ENCODE results near the gene CAMK1.
"Not testable (repeated sequence)": the region's sequence is repeated elsewhere in the genome, so short reads cannot be mapped to it uniquely, and the experiment has no call there.

Gene CAMK1

GRCh38 chr3:9792405-9793160 is 22.8 kb upstream of the CAMK1 start, which contains the start of the genes ARPC4 and TADA3:
ARPC4 (plus strand) TSS chr3:9793082; CDS start chr3:9793122, 40 bp downstream.
TADA3 (minus strand) TSS chr3:9792473; CDS start chr3:9791466, 1,007 bp downstream.
- peak; percentile 91 for DNase-seq

GRCh38 chr3:9791790-9792404 is 22.1 kb upstream of the CAMK1 start:
- DNase-seq = no peak

DNA sequence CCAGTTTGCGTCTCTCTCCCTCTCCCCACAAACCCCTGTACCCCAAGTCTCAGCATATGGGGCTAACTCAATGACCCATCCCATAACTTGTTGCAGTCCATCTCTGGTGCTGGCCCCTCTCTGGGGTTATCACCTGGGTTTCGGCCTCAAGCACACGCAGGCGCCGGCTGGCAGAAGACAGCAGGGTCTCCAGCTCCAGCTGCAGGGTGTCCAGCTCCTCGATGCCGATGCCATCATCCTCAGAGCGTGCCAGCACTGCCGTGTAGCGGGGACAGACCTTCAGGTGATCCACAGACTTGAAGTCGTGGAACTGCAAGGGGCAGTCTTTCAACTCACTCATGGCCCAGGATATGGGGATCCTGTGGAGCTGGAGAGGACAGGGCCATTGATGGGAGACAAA is 21.4 kb upstream of the CAMK1 start:
- no peak for DNase-seq

DNA sequence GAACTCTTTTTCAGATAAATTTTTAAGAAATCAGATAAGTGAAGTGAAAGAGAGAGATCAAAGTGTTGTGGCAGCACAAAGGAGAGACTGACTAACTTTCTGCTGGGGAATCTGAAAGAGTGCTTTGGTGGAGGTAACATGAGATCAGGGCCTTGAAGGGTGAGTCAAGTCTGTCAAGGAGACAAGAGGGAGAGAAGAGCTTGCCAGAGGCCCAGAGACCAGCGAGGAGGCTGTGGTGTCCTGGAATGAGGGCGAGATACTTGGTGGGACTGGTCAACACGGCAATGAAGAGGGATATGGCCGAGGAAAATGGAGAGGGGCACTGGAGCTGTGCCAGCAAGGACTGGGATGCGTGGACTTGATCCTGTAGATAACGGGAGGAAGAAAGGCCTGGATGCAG is 18.0 kb upstream of the CAMK1 start:
- no peak for DNase-seq

DNA sequence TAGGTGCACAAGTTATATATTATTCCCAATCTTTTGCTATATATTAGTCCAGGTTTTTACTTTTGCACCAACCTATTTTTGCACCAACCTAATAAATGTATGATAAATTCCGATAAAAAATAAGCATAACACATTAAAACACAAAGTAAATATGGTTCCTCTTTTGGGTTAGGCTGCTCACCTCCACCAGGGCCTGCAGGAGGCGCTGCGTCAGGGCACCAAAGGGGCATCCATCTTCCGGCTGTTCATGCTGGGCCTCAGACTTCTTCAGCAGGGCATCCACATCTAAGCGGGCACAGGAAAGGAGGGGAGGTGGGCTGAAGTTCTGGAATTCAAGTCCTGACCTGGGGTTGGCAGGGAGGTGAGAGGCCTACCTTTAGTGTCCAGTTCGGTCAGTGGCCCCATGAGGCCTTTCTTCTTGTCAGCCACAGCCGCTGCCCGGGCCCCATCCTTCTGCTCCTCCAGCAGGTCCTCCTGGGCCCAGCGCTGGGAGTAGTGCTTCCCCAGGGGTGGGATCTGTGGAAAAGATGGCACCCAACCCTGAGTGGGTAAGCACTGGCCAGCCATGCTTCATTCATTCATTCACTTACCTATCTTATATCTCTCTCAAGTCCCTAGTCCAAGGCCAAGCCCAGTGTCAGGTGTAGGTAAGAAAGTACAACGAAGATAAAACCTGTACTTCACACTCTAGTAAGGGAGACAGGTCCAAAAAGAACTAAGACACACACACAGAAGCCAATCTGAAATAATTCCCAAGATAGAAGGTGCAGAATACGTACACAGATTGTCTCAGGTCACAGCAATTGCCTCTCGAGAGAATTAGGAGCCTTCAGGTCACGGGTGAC is 17.3 kb upstream of the CAMK1 start:
- no peak for DNase-seq

- DNase-seq = no peak
These were observed 16.5 kb upstream of the CAMK1 start for GRCh38 chr3:9786209-9786739.

DNA sequence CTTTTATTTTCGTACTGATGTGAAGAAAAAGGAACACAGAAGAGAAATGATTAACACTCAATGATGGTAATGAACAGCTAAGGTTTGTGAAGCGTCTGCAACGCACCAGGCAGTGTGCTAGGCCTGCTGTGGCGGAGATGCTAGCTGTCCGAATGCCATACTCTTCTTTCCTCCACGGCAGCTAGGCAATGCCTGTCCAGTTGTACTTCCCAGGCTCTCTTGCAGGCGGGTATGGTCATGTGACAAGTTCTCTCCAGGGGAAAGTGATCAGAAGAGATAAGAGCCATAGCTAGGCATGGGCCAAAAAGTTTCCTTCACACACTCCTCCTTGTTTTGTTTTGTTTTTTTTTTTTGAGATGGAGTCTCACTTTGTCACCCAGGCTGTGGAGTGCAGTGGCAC is 15.9 kb upstream of the CAMK1 start:
- no peak for DNase-seq

GRCh38 chr3:9784965-9785364 is 15.2 kb upstream of the CAMK1 start:
- DNase-seq = no peak

DNA sequence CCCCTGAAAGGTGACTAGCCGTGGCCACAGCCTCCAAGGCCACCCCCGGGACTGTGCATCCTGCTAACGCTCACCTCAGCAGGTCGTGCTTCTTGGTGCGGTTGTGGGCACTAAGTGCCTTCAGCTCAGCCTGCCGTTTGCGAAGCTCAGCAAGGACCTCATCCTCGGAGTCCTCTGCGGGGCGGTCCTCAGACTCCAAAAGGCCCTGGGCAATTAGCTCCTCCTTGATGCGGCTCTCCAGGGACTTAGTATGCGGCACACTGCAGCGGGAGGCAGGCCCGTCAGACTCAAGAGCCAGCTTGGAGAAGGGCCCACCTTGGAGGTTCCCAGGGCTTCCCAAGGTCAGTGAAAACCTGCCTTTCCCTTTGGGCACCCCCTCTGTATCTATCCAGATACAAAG is 14.2 kb upstream of the CAMK1 start:
- DNase-seq = no peak

DNA sequence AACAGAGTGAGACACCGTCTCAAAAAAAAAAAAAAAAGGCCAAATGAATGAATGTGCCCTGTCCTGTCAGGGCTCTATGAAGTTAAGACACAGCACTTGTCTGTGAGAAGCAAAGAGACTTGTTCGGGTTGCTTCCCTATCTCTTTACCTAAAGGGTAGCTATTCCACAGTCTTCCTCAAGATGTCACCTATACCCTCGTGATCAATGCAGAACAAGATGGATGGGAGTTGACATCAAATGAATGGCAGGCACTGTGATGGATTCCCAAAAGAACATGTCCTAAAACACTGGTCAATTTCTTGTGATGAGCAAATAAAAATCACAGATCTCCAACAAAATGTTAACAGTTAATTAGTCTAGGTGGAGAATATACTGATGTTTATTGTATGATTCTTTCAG is 13.0 kb upstream of the CAMK1 start:
- no peak for DNase-seq

GRCh38 chr3:9781978-9782603 is 12.3 kb upstream of the CAMK1 start:
- no peak for DNase-seq

GRCh38 chr3:9781551-9781950 is 11.8 kb upstream of the CAMK1 start:
- DNase-seq = no peak

DNA sequence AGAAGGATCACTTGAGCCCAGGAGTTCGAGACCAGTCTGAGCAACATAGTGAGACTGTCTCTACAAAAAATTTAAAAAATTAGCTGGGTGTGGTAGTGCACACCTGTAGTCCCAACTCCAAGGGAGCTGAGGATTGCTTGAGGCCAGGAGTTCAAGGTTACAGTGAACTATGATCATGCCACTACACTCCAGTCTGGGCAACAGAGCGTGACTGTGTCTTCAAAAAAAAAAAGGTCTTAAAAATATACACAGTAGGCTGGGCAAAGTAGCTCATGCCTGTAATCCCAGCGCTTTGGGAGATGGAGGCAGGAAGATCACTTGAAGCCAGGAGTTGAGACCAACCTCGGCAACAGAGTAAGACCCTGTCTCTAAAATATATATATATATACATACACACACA is 11.2 kb upstream of the CAMK1 start:
- DNase-seq = no peak

DNA sequence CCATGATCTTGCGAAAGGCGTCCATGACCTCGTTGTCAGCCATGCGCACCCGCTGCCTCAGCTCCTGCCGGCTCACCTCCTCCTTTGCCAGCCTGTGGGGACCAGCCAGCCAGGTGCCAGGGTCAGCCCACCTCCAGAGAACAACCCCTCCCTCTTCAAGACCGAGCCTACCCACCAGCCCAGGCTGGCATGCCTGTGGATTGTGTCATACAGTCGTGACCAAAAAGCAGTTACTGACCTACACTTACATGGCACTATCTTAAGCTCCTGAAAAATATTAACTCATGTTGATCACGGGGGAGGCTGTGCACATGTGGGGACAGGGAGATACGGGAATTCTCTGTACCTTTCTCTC is 10.7 kb upstream of the CAMK1 start:
- DNase-seq = no peak

- no peak for DNase-seq
These were observed 10.1 kb upstream of the CAMK1 start for GRCh38 chr3:9779721-9780457.

DNA sequence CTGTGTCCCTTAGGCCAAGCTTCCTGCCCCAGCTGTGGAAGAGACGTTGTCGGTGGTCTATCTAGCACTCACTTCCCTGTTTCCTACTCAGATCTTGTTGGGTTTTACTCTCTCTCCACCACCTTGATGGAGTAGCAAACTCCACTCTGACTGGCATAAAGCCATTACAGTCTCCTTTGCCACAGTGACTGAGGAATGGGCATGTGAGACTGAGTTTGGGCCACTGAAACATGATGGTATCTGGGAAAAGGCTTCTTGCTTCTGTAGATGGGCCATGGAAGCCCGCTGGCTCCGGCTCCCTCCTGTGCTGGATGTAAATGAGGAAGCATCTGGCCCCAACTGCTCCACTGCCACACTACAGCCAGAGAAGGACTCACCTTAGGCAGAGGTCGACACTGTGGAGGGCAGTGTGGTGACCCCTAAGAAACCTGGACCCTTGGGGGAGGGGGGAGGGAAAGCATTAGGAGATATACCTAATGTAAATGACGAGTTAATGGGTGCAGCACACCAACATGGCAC is 9.4 kb upstream of the CAMK1 start:
- no peak for DNase-seq

GRCh38 chr3:9778143-9779074 is 8.7 kb upstream of the CAMK1 start:
- no peak for DNase-seq

- DNase-seq = no peak
These were observed 7.9 kb upstream of the CAMK1 start for GRCh38 chr3:9777694-9778021.

DNA sequence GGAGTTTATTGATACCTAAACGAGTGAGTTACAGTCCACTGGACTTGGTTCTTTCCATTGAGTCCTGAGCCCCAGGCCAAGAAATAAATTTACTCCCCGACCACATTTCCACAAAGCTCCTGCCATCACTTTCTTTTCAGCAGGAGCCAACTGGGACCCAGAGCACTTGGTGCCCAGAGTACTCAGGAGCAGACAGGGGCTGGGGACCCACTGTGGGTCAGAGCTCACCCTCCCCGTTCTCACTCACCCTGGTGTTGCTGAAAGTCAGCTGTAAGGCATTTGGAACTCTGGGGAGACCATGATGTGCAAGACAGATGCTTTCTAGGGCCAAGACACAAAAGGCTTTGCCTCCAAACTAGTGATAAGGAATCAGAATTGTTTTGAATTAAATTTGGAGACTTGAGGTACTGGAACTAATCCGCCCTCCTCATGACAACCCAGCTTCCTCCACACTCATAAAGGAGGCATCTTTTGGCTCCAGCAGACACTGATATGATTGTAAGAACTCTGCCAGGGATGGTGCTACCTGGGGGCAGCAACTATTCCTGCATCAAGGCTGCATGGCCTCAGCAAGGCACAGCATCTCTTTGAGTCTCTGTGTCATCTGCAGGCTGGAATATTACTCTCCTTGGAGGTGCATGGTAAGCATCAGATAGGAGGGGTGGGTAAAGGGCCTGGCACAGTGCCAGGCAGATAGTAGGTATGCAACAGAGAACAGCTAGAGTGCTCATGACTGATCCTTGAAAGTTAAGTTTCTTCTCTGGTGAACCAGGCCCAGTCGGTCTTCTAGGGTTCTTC is 7.3 kb upstream of the CAMK1 start:
- DNase-seq = no peak

DNA sequence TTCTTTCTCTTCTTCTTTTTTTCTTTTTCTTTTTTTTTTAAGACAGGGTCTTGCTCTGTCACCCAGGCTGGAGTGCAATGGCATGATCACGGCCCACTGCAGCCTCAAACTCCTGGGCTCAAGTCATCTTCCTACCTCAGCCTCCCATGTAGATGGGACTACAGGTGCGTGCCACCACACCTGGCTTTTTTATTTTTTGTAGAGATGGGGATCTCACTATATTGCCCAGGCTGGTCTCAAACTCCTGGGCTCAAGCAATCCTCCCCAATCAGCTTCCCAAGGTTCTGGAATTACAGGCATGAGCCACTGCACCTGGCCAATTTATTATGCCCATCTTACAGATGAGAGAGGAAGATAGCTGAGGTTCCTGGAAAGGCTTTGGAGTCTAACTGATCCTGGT is 1.3 kb upstream of the CAMK1 start:
- not testable (repeated sequence) for DNase-seq
